ENCODE data around the gene MAN1A1. TPM values are rescaled to one million over a fixed set of nuclear protein-coding genes. Genes with fewer than 3 reads are reported as not detected.
A peak's percentile ranks its signal among the peaks of the same experiment; 100 is the strongest.

Gene MAN1A1
- total RNA-seq, 3 donors from 2014 or later, result 45.1 to 74.2 (median 66.4) TPM

DNA sequence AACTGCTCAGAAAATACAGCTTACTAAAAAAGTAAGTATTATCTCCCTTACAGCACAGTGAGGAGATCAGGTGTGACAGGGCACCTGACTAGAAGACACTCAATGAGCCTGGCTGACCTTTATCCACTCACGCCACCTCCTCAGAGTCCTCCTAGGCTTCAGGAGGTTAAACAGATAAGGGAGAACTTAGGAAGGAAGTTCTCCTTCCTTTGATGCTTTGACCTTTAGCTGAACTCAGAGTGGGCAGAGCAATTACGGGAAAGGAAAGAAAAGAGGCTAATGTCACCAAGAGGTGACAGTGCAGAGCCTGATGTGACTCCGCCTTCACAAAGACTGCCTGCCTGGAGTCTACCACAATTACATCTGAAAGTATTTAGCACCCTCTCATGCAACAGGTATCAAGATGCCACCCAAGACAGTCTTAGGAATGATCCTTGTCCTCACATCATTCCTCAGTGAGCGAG, 36.7 kb downstream of the MAN1A1 start:
- no peak overlapping the region for H3K4me3 ChIP-seq
- H3K36me3 ChIP-seq (ENCODE audit: low read depth), result no peaks in the 10 kb centered on the region
- DNase-seq (peak in 1 of 3 donors; percentile 19), ATAC-seq (peak; percentile 55)
- H3K9me3 ChIP-seq, result no peaks in the 10 kb centered on the region
- TF ChIP-seq, protein P1, sequence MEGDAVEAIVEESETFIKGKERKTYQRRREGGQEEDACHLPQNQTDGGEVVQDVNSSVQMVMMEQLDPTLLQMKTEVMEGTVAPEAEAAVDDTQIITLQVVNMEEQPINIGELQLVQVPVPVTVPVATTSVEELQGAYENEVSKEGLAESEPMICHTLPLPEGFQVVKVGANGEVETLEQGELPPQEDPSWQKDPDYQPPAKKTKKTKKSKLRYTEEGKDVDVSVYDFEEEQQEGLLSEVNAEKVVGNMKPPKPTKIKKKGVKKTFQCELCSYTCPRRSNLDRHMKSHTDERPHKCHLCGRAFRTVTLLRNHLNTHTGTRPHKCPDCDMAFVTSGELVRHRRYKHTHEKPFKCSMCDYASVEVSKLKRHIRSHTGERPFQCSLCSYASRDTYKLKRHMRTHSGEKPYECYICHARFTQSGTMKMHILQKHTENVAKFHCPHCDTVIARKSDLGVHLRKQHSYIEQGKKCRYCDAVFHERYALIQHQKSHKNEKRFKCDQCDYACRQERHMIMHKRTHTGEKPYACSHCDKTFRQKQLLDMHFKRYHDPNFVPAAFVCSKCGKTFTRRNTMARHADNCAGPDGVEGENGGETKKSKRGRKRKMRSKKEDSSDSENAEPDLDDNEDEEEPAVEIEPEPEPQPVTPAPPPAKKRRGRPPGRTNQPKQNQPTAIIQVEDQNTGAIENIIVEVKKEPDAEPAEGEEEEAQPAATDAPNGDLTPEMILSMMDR (IDR thresholded peaks at IDR 0.05), result no peak
- H3K4me1 ChIP-seq (ENCODE audit: low read depth), result peaks cover 18% of the 10 kb centered on the region
- intact Hi-C loops (cut with DNase I, micrococcal nuclease), result no loop called here

DNA sequence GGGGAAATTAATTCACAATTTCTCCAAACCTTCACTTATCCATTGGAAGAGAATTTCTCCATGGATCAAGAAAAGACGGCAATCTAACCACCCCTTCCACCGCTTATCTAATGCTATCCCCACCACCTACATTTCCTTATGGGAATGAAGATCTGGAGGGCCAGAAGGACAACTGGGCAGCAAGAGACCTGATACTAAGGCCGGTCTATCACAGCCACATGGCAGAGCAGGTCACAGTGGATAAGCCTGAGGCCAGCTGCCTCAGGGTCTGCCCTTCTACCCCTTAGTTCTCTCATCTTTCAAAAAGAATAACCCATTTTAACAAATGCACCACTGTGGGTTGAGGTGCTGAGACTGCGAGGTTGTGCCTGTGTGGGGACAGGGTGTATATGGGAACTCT, 37.1 kb downstream of the MAN1A1 start:
- ATAC-seq, result no peak
- Histone ChIP-seq H3K4me3 (no peak overlapping the region), H3K9me3 (no peaks in the 10 kb centered on the region), H3K4me1 (ENCODE audit: low read depth) (peaks cover 18% of the 10 kb centered on the region), H3K36me3 (ENCODE audit: low read depth) (no peaks in the 10 kb centered on the region)
- intact Hi-C loops (cut with DNase I, micrococcal nuclease), result no loop called here
- DNase-seq, result no peak
- TF ChIP-seq, protein P1 (IDR thresholded peaks at IDR 0.05), result no peak

DNA sequence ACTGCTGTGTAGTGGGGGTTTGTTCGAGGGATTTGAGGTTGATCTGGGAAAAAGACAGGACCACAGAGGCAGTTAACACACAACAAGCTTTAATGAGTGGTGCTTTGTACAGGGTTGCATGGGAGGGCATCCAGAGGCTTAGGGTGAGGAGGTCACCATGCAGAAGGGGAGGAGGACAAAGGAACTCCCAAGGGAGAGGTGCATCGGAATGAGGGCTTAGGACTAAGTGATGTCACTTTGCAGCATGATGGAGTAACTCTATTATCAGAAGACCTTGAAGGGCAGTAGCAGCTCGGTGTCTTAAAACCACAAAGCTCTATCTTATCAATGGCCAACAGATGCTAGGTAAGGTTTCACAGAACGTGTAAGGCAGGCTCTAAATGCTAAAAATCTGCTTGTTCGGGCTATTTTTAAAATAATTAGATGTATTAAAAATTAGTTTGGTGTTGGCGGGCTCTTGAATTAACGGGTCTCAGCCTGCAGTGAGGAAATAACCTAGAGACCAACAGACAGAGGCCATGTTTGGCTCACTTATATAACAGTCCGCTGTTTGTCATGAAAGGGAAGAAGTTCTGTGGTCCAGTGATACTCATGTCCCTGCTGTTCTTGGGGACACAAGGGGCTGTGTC, 37.9 kb downstream of the MAN1A1 start:
- Histone ChIP-seq H3K4me1 (ENCODE audit: low read depth) (peaks cover 18% of the 10 kb centered on the region), H3K4me3 (no peak overlapping the region), H3K9me3 (no peaks in the 10 kb centered on the region), H3K36me3 (ENCODE audit: low read depth) (no peaks in the 10 kb centered on the region)
- no peak for ATAC-seq
- TF ChIP-seq, protein P1 (IDR thresholded peaks at IDR 0.05), result no peak
- DNase-seq, result no peak
- intact Hi-C loops (cut with DNase I, micrococcal nuclease), result no loop called here

DNA sequence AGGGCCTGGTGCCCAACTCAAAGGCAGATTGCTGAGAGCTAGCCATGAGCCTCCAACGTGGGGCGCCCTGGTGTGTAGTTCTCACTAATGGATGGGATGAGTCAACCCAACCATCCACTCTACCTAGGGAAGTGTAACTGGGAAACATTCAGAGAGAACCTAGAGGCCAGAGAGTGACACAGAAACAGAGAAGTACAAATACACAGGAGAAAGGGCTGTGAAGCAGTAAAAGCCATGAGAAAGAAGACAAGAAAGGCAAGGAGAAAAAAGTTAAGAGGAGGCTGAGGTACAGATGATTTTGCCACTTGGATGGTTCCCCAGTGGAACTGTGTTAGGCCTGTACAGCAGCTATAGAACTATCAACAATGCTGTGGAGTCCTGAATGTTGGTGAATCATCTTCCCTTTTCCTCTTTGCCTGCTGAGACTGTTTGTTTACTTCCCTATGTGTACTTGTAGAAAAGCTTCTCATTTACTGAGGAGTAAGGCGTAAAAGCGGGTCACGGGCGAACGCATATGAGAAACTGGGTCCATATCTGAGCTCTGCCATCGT, 39.0 kb downstream of the MAN1A1 start:
- Histone ChIP-seq H3K4me1 (ENCODE audit: low read depth) (peaks cover 18% of the 10 kb centered on the region), H3K36me3 (ENCODE audit: low read depth) (no peaks in the 10 kb centered on the region), H3K4me3 (no peak overlapping the region), H3K9me3 (no peaks in the 10 kb centered on the region)
- intact Hi-C loops (cut with DNase I, micrococcal nuclease), result no loop called here
- no peak for DNase-seq
- TF ChIP-seq, protein P1 (IDR thresholded peaks at IDR 0.05), result no peak
- peak; percentile 32 for ATAC-seq

DNA sequence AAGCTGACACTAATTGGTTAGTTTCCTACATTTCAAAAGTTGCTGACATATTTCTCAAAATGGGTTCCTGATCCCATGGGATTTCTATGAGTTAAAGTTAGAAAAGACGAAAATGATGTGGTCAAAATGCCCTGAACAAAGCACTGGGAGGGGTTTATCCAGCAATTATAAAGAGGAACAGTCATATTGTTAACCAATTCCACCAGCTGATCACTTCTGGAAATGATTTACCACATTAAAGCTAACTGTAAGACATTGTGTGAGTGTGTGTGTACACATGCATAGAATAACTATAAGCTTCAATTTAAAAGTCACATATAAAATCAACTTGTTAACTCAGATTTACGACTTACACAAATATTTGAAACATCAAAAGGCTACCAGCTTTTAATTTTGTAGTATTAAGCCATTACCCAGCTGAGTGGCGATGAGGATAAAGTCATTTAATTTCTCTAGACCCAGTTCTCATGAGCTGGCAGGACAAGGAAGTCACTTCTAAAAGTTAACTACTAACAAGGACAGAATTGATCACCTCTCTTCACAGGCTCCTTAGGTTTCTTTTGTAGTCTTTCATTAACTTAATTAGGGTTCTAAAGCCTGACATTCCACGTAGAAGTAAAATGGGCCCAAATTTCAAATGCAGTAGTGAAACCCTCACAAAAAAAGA, 40.4 kb downstream of the MAN1A1 start:
- peak; percentile 83 for ATAC-seq
- DNase-seq, result no peak
- no peak overlapping the region for H3K4me3 ChIP-seq
- H3K36me3 ChIP-seq (ENCODE audit: low read depth), result no peaks in the 10 kb centered on the region
- H3K4me1 ChIP-seq (ENCODE audit: low read depth), result peaks cover 18% of the 10 kb centered on the region
- intact Hi-C loops (cut with DNase I, micrococcal nuclease), result no loop called here
- TF ChIP-seq, protein P1 (IDR thresholded peaks at IDR 0.05), result no peak
- no peaks in the 10 kb centered on the region for H3K9me3 ChIP-seq

Measured in mucosa of descending colon (tissue), 3 donors.